ENCODE measurements around the gene PSIP1.
"Not testable (repeated sequence)": the region's sequence is repeated elsewhere in the genome, so short reads cannot be mapped to it uniquely, and the experiment has no call there.

The PSIP1 gene

DNA sequence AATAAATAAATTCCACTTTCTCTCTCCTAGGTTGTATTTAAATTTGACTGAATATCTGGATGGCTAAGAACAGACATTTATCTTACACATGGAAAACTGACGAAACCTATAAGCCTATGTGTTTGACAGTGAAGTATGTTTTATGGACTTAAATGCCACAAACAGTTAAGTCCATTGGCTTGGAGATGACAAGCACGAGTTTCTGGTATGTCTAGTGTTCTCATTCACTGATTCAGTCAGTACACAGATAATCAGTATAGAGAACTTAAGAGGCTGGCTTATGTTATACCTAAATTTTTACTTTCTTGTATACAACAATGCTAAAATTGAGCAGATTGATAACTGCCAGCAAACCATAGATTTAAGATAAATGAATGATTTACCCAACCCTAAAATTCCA lies 49.2 kb downstream of the PSIP1 start:
- H3K4me3 ChIP-seq (ENCODE audit: low read depth, low read length), result no peak overlapping the region
- H3K36me3 ChIP-seq, result peaks cover 79% of the 10 kb centered on the region
- no peaks in the 10 kb centered on the region for H3K27me3 ChIP-seq
- DNase-seq, result no peak
- H3K9me3 ChIP-seq, result no peaks in the 10 kb centered on the region
- TF ChIP-seq, protein P1, sequence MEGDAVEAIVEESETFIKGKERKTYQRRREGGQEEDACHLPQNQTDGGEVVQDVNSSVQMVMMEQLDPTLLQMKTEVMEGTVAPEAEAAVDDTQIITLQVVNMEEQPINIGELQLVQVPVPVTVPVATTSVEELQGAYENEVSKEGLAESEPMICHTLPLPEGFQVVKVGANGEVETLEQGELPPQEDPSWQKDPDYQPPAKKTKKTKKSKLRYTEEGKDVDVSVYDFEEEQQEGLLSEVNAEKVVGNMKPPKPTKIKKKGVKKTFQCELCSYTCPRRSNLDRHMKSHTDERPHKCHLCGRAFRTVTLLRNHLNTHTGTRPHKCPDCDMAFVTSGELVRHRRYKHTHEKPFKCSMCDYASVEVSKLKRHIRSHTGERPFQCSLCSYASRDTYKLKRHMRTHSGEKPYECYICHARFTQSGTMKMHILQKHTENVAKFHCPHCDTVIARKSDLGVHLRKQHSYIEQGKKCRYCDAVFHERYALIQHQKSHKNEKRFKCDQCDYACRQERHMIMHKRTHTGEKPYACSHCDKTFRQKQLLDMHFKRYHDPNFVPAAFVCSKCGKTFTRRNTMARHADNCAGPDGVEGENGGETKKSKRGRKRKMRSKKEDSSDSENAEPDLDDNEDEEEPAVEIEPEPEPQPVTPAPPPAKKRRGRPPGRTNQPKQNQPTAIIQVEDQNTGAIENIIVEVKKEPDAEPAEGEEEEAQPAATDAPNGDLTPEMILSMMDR (IDR thresholded peaks at IDR 0.05; ENCODE audit: low read depth, low read length), result no peak
- no peaks in the 10 kb centered on the region for H3K4me1 ChIP-seq

DNA sequence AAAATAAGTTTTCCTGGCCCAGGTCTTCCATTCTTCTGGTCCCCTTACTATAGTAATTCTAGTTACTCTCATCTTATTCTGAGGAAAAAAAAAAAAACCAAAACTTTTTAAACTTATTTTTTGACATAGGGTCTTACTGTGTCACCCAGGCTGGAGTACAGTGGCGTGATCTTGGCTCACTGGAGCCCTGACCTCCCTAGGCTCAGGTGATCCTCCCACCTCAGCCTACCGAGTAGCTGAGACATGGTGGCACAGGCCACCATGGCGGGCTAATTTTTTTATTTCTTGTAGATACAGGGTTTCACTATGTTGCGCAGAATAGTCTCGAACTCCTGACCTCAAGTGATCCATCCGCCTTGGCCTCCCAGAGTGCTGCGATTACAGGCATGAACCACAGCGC lies 49.7 kb downstream of the PSIP1 start:
- H3K36me3 ChIP-seq, result peaks cover 77% of the 10 kb centered on the region
- no peaks in the 10 kb centered on the region for H3K9me3 ChIP-seq
- DNase-seq, result no peak
- H3K27me3 ChIP-seq, result no peaks in the 10 kb centered on the region
- no peak overlapping the region for H3K4me3 ChIP-seq (ENCODE audit: low read depth, low read length)
- H3K4me1 ChIP-seq, result no peaks in the 10 kb centered on the region
- TF ChIP-seq, protein P1 (IDR thresholded peaks at IDR 0.05; ENCODE audit: low read depth, low read length), result no peak

DNA sequence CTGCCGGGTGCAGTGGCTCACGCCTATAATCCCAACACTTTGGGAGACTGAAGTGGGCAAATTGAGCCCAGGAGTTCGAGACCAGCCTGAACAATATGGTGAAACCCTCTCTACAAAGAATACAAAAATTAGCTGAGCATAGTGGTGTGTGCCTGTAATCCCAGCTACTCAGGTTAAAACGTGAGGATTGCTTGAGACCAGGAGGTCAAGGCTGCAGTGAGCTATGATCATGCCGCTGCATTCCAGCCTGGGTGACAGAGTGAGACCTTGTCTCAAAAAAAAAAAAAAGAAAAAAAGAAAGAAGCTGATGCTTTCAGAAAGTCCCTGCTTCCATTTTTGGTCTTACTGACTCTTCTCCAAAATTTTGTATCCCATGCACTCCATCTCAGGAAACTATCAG lies 56.8 kb downstream of the PSIP1 start:
- H3K27me3 ChIP-seq, result 0 out of 2 replicates have a peak, but pooled peaks cover 3% of the 10 kb centered on the region
- no peaks in the 10 kb centered on the region for H3K9me3 ChIP-seq
- peaks cover 81% of the 10 kb centered on the region for H3K36me3 ChIP-seq
- TF ChIP-seq, protein P1 (IDR thresholded peaks at IDR 0.05; ENCODE audit: low read depth, low read length), result no peak
- no peak for DNase-seq
- no peaks in the 10 kb centered on the region for H3K4me1 ChIP-seq
- no peak overlapping the region for H3K4me3 ChIP-seq (ENCODE audit: low read depth, low read length)

DNA sequence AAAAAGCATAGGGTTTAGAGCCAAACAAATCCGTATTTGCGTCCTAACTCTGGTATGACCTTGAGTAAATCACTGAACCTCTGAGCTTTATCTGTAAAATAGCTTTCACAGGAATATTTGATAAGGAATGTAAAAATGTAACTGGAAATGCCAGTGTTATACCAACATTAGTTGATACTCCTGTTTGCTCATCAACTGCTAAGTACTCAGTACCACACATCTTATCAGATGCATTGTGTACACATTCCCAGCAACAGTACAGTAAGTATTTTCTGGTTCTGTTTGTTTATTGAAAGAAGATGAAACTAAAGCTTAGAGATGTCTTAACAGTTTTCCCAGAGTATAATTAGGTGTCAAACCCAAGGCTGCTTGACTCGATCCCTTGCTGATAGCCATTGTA lies 66.6 kb downstream of the PSIP1 start:
- Histone ChIP-seq H3K9me3 (no peaks in the 10 kb centered on the region), H3K36me3 (peaks cover 75% of the 10 kb centered on the region), H3K4me3 (ENCODE audit: low read depth, low read length) (no peak overlapping the region), H3K27me3 (no peaks in the 10 kb centered on the region), H3K4me1 (no peaks in the 10 kb centered on the region)
- DNase-seq, result no peak
- TF ChIP-seq, protein P1 (IDR thresholded peaks at IDR 0.05; ENCODE audit: low read depth, low read length), result no peak

DNA sequence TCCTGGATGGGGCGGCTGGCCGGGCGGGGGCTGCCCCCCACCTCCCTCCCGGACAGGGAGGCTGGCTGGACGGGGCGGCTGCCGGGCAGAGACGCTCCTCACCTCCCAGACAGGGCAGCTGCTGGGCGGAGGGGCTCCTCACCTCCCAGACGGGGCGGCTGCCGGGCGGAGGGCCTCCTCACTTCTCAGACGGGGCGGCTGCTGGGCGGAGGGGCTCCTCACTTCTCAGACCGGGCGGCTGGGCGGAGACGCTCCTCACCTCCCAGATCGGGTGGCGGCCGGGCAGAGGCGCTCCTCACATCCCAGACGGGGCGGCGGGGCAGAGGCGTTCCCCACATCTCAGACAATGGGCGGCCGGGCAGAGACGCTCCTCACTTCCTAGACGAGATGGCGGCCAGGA lies 68.5 kb downstream of the PSIP1 start:
- peaks cover 64% of the 10 kb centered on the region for H3K36me3 ChIP-seq
- not testable (repeated sequence) for H3K4me3 ChIP-seq (ENCODE audit: low read depth, low read length); H3K27me3 ChIP-seq; DNase-seq; H3K4me1 ChIP-seq; H3K9me3 ChIP-seq

DNA sequence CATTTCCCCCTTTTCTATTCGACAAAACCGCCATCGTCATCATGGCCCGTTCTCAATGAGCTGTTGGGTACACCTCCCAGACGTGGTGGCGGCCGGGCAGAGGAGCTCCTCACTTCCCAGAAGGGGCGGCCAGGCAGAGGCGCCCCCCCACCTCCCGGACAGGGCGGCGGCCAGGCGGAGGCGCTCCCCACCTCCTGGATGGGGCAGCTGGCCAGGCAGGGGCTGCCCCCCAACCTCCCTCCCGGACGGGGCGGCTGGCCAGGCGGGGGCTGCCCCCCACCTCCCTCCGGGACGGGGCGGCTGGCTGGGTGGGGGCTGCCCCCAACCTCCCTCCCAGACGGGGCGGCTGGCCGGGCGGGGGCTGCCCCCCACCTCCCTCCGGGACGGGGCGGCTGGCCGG lies 68.9 kb downstream of the PSIP1 start:
- not testable (repeated sequence) for H3K4me1 ChIP-seq; DNase-seq; H3K27me3 ChIP-seq; H3K4me3 ChIP-seq (ENCODE audit: low read depth, low read length); H3K9me3 ChIP-seq
- H3K36me3 ChIP-seq, result peaks cover 60% of the 10 kb centered on the region

DNA sequence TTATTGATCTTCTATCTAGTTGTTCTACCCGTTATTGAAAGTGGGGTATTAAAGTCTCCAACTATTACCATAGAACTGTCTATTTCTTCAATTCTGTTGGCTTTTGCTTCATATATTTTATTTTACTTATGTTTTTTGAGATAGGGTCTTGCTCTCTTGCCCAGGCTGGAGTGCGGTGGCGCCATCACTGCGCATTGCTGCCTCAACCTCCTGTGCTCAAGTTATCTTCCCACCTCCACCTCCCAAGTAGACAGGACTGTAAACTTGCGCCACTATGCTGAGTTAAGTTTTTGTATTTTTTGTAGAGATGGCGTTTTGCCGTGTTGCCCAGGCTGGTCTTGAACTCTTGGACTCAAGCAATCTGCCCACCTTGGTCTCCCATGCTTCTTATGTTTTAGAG lies 71.9 kb downstream of the PSIP1 start:
- Histone ChIP-seq H3K27me3 (no peaks in the 10 kb centered on the region), H3K36me3 (peaks cover 53% of the 10 kb centered on the region), H3K4me3 (ENCODE audit: low read depth, low read length) (no peak overlapping the region), H3K4me1 (no peaks in the 10 kb centered on the region), H3K9me3 (no peaks in the 10 kb centered on the region)
- no peak for DNase-seq
- TF ChIP-seq, protein P1 (IDR thresholded peaks at IDR 0.05; ENCODE audit: low read depth, low read length), result no peak
